Endothelial cell of umbilical vein (primary cell): ENCODE results near the gene MGP.

Source experiments
- EZH2 ChIP-seq: IDR thresholded peaks from 2 replicates; pipeline ENCODE4 v1.6.1; 2012; ENCODE audit warnings: borderline replicate concordance, low read depth, mild to moderate bottlenecking, moderate library complexity, low read length, inconsistent platforms; ENCODE audit not compliant: severe bottlenecking
- FOS ChIP-seq: IDR thresholded peaks from 2 replicates; pipeline ENCODE4 v1.6.1; 2011; ENCODE audit warnings: mild to moderate bottlenecking, low read length, moderate library complexity, borderline replicate concordance; ENCODE audit not compliant: insufficient read depth
- JUN ChIP-seq: IDR thresholded peaks from 2 replicates; pipeline ENCODE4 v1.6.1; 2011; ENCODE audit warnings: borderline replicate concordance, low read depth; ENCODE audit not compliant: insufficient read length, insufficient read depth
- MYC ChIP-seq: IDR thresholded peaks from one replicate; pipeline ENCODE4 v1.6.1; 2011; ENCODE audit warnings: mild to moderate bottlenecking, low read depth, low read length
- POLR2A ChIP-seq: IDR thresholded peaks from 2 replicates; pipeline ENCODE4 v1.6.1; 2012; ENCODE audit warnings: low read depth, mild to moderate bottlenecking, control low read depth, low read length
- POLR2AphosphoS5 ChIP-seq: IDR thresholded peaks from 2 replicates; pipeline ENCODE4 v1.6.1; 2012; ENCODE audit warnings: low read depth, mild to moderate bottlenecking, control low read depth, low read length, moderate library complexity; ENCODE audit not compliant: insufficient read depth
- TF ChIP-seq, protein P1 (sequence below), 2 donors: IDR thresholded peaks; 1 replicate in 1 of 2; 2 replicates in 1 of 2; pipeline ENCODE4 v1.5.1; 2011; ENCODE audit warnings: low read length in 2 of 2, mild to moderate bottlenecking in 2 of 2, moderate library complexity in 2 of 2, control low read depth in 1 of 2, inconsistent platforms in 1 of 2, low read depth in 1 of 2; ENCODE audit not compliant: insufficient read depth in 1 of 2; ENCODE audit errors: extremely low read depth in 1 of 2
- TF ChIP-seq, protein P2 (sequence below): IDR thresholded peaks from 2 replicates; pipeline ENCODE4 v1.6.1; 2011; ENCODE audit not compliant: insufficient read depth, insufficient read length

GRCh38 chr12:14904854-14905253 is 19.2 kb upstream of the MGP start:
- TF ChIP-seq, protein P1, sequence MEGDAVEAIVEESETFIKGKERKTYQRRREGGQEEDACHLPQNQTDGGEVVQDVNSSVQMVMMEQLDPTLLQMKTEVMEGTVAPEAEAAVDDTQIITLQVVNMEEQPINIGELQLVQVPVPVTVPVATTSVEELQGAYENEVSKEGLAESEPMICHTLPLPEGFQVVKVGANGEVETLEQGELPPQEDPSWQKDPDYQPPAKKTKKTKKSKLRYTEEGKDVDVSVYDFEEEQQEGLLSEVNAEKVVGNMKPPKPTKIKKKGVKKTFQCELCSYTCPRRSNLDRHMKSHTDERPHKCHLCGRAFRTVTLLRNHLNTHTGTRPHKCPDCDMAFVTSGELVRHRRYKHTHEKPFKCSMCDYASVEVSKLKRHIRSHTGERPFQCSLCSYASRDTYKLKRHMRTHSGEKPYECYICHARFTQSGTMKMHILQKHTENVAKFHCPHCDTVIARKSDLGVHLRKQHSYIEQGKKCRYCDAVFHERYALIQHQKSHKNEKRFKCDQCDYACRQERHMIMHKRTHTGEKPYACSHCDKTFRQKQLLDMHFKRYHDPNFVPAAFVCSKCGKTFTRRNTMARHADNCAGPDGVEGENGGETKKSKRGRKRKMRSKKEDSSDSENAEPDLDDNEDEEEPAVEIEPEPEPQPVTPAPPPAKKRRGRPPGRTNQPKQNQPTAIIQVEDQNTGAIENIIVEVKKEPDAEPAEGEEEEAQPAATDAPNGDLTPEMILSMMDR (IDR thresholded peaks at IDR 0.05; ENCODE audit: extremely low read depth in 1 of 2, insufficient read depth in 1 of 2, low read depth in 1 of 2, low read length in 2 of 2), result no peak
- peak; percentile 22 for TF ChIP-seq POLR2A
- no peak for TF ChIP-seq EZH2
- TF ChIP-seq POLR2AphosphoS5, result no peak
- TF ChIP-seq, protein P2, sequence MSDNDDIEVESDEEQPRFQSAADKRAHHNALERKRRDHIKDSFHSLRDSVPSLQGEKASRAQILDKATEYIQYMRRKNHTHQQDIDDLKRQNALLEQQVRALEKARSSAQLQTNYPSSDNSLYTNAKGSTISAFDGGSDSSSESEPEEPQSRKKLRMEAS, result no peak
- no peak for TF ChIP-seq MYC
- TF ChIP-seq FOS, result no peak
- peak; percentile 1 for TF ChIP-seq JUN
